Measurements from ENCODE around the gene HOXB8.

DNA sequence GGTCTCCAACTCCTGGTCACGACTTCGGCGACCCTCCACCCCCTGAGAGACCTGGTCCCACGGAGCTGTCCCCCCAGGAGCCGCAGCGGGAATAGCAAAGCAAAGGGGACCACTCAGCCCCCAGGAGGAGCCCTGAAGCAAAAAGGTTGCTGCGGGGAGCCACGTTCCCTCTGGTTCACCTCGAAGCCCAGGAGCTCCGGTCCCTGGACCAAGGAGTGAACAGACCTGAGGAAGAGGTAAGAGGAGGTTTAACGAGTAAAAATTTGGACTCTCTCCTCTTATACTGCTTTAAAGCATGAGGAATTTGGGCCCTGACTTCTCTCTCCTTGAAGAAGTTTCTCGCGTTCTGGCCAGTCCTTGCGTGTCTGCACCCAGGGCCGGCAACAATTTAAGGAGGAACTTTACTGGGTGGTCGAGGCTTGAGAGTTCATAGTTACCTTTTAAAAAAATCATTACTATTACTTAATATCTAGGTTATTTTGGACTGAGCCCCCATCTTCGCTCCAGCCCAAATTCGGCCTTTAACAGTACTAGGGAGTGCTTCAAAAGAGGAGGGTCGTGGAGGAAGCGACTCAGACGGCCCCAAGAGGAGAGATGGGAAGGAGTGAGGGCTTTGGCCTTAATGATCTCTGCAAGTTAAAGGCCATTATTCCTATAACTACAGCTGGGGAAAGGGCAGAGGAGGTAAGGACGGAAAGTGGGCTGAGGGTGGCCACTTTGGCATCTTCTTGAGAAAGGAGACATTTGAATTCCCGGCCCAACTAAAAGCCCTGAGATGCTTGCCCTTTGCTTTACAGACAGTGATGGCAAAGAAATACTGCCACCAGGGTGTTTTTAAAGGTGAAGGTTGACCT, 28.0 kb upstream of the HOXB8 start:
- TF ChIP-seq POLR2AphosphoS5 (IDR thresholded peaks at IDR 0.05; ENCODE audit: borderline replicate concordance, low read depth, low read length) (no peak), EZH2 (IDR thresholded peaks at IDR 0.05) (no peak)
